ENCODE measurements around the gene LRRC4.

- TF ChIP-seq ZNF274 (IDR thresholded peaks at IDR 0.05; ENCODE audit: low read depth, low read length) (no peak), YY1 (IDR thresholded peaks at IDR 0.05; ENCODE audit: insufficient read depth, insufficient read length) (no peak), SUZ12 (IDR thresholded peaks at IDR 0.05; ENCODE audit: extremely low read depth, insufficient read depth, insufficient read length) (no peak)
These were observed 36.7 kb upstream of the LRRC4 start for GRCh38 chr7:128067983-128068382.

All from NT2/D1 (cell line).